Vagina (tissue), 2 donors: ENCODE measurements around the gene LRP3. TPM values are rescaled to one million over a fixed set of nuclear protein-coding genes. Genes with fewer than 3 reads are reported as not detected.

Experiments used
- DNase-seq, 2 donors: peaks; one replicate each; pipeline ENCODE4 v3.0.0-alpha.2; 2017; ENCODE audit errors: extremely low spot score in 2 of 2
- H3K27ac ChIP-seq: fragments of 200-600 bp; sonication (generic); one replicate; pipeline ENCODE4 v1.5.1; 2019
- H3K27me3 ChIP-seq: fragments of 200-600 bp; sonication (generic); one replicate; pipeline ENCODE4 v1.5.1; 2019
- H3K36me3 ChIP-seq, 2 donors: fragments of 200-600 bp; sonication (generic); one replicate each; pipeline ENCODE4 v1.5.1; 2017 to 2019
- H3K4me1 ChIP-seq: fragments of 200-600 bp; sonication (generic); one replicate; pipeline ENCODE4 v1.5.1; 2019
- H3K4me3 ChIP-seq, 2 donors: fragments of 200-600 bp; sonication (generic); 1 replicate in 1 of 2; 2 replicates in 1 of 2; pipeline ENCODE4 v1.5.1; 2016 to 2019
- H3K9me3 ChIP-seq: fragments of 200-600 bp; sonication (generic); one replicate; pipeline ENCODE4 v1.5.1; 2019
- CTCF ChIP-seq, 3 experiments: fragments of 450-650 bp in 2 of 3; fragments of 200-600 bp in 1 of 3; sonication (generic) in 1 of 3; IDR thresholded peaks; one replicate each; pipeline ENCODE4 v1.5.1; 2017 to 2019; ENCODE audit warnings: antibody characterized with exemption in 3 of 3, mild to moderate bottlenecking in 2 of 3, moderate library complexity in 2 of 3
- POLR2A ChIP-seq, 2 donors: fragments of 450-650 bp; IDR thresholded peaks; one replicate each; pipeline ENCODE4 v1.6.1; 2017; ENCODE audit warnings: antibody characterized with exemption in 2 of 2, mild to moderate bottlenecking in 2 of 2, moderate library complexity in 2 of 2
- POLR2AphosphoS5 ChIP-seq, 2 donors: sonication (generic); formaldehyde crosslinking; IDR thresholded peaks; one replicate each; pipeline ENCODE4 v1.9.0; 2017; ENCODE audit warnings: antibody characterized with exemption in 2 of 2, mild to moderate bottlenecking in 2 of 2, low read depth in 1 of 2; ENCODE audit not compliant: insufficient read depth in 1 of 2
- intact Hi-C: fragments of 100-400 bp; cut with DNase I; formaldehyde crosslinking; loops from one replicate; pipeline ENCODE4 v1.15.1; 2023
- total RNA-seq: library from RNA; depleted of rRNA; stranded (reverse); fragments of >200 nt; gene quantifications from one replicate; pipeline ENCODE4 v1.2.3, GENCODE V29; 2016

LRP3 gene
- total RNA-seq, 1 donor from 2014 or later, result 20.6 TPM

GRCh38 chr19:33252418-33252962 lies 58.4 kb downstream of the LRP3 start:
- no peaks in the 10 kb centered on the region for H3K4me1 ChIP-seq
- H3K4me3 ChIP-seq, result no peak overlapping the region
- intact Hi-C loops, result no loop called here
- TF ChIP-seq POLR2AphosphoS5 (IDR thresholded peaks at IDR 0.05; ENCODE audit: insufficient read depth in 1 of 2, low read depth in 1 of 2) (no peak), CTCF (IDR thresholded peaks at IDR 0.05) (no peak), POLR2A (IDR thresholded peaks at IDR 0.05) (no peak)
- no peak overlapping the region for H3K27ac ChIP-seq
- no peak for DNase-seq
- no peaks in the 10 kb centered on the region for H3K36me3 ChIP-seq
- no peaks in the 10 kb centered on the region for H3K27me3 ChIP-seq
- no peaks in the 10 kb centered on the region for H3K9me3 ChIP-seq

- no peaks in the 10 kb centered on the region for H3K9me3 ChIP-seq
- no peaks in the 10 kb centered on the region for H3K4me1 ChIP-seq
- no peaks in the 10 kb centered on the region for H3K27me3 ChIP-seq
- DNase-seq, result no peak
- TF ChIP-seq CTCF (IDR thresholded peaks at IDR 0.05) (no peak), POLR2AphosphoS5 (IDR thresholded peaks at IDR 0.05; ENCODE audit: insufficient read depth in 1 of 2, low read depth in 1 of 2) (no peak), POLR2A (IDR thresholded peaks at IDR 0.05) (no peak)
- intact Hi-C loops, result no loop called here
- no peak overlapping the region for H3K4me3 ChIP-seq
- no peaks in the 10 kb centered on the region for H3K36me3 ChIP-seq
- no peak overlapping the region for H3K27ac ChIP-seq
Observed at GRCh38 chr19:33252971-33253370, 58.8 kb downstream of the LRP3 start.

GRCh38 chr19:33254245-33254824 lies 60.2 kb downstream of the LRP3 start:
- no peak overlapping the region for H3K4me3 ChIP-seq
- intact Hi-C loops, result no loop called here
- H3K27me3 ChIP-seq, result no peaks in the 10 kb centered on the region
- no peak overlapping the region for H3K27ac ChIP-seq
- H3K4me1 ChIP-seq, result no peaks in the 10 kb centered on the region
- no peak for TF ChIP-seq CTCF (IDR thresholded peaks at IDR 0.05)
- TF ChIP-seq POLR2A (IDR thresholded peaks at IDR 0.05), result no peak
- no peak for TF ChIP-seq POLR2AphosphoS5 (IDR thresholded peaks at IDR 0.05; ENCODE audit: insufficient read depth in 1 of 2, low read depth in 1 of 2)
- H3K36me3 ChIP-seq, result no peaks in the 10 kb centered on the region
- H3K9me3 ChIP-seq, result no peaks in the 10 kb centered on the region
- no peak for DNase-seq

GRCh38 chr19:33255781-33256180 lies 61.7 kb downstream of the LRP3 start:
- no peak for DNase-seq
- H3K36me3 ChIP-seq, result no peaks in the 10 kb centered on the region
- no peak for TF ChIP-seq POLR2AphosphoS5 (IDR thresholded peaks at IDR 0.05; ENCODE audit: insufficient read depth in 1 of 2, low read depth in 1 of 2)
- no peak for TF ChIP-seq POLR2A (IDR thresholded peaks at IDR 0.05)
- TF ChIP-seq CTCF (IDR thresholded peaks at IDR 0.05), result no peak
- H3K27me3 ChIP-seq, result no peaks in the 10 kb centered on the region
- no peaks in the 10 kb centered on the region for H3K9me3 ChIP-seq
- no peaks in the 10 kb centered on the region for H3K4me1 ChIP-seq
- intact Hi-C loops, result no loop called here
- H3K4me3 ChIP-seq, result no peak overlapping the region
- H3K27ac ChIP-seq, result no peak overlapping the region

GRCh38 chr19:33256261-33256660 lies 62.1 kb downstream of the LRP3 start:
- Histone ChIP-seq H3K9me3 (no peaks in the 10 kb centered on the region), H3K36me3 (no peaks in the 10 kb centered on the region), H3K4me1 (no peaks in the 10 kb centered on the region), H3K27ac (no peak overlapping the region), H3K4me3 (no peak overlapping the region), H3K27me3 (no peaks in the 10 kb centered on the region)
- DNase-seq, result no peak
- TF ChIP-seq CTCF (IDR thresholded peaks at IDR 0.05) (no peak), POLR2A (IDR thresholded peaks at IDR 0.05) (no peak), POLR2AphosphoS5 (IDR thresholded peaks at IDR 0.05; ENCODE audit: insufficient read depth in 1 of 2, low read depth in 1 of 2) (no peak)
- intact Hi-C loops, result no loop called here
